Central memory CD4-positive, alpha-beta T cell (primary cell): ENCODE results near the gene AGL.
"Not testable (repeated sequence)": the region's sequence is repeated elsewhere in the genome, so short reads cannot be mapped to it uniquely, and the experiment has no call there.

Experiments
- DNase-seq: peaks from one replicate; pipeline ENCODE4 v3.0.0; 2022

Gene AGL

DNA sequence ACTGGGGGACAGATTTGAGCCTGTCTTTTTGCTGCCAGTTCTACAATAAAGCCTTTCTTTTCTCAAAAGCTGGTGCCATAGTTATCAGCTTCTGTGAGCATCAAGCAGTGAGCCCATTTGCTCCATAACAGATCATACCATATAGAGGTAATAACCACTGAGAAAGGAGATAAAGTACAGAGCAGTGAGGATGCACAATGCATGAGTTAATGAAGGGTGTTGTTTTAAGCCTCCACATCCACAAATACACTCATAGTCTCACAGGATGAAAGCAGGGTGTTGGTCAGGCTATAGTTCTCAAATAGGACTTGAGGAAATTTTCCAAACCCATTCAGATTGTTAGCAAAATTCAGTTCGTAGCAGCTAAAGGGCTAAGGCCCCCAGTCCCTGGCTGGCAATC, 94.0 kb downstream of the AGL start:
- no peak for DNase-seq

DNA sequence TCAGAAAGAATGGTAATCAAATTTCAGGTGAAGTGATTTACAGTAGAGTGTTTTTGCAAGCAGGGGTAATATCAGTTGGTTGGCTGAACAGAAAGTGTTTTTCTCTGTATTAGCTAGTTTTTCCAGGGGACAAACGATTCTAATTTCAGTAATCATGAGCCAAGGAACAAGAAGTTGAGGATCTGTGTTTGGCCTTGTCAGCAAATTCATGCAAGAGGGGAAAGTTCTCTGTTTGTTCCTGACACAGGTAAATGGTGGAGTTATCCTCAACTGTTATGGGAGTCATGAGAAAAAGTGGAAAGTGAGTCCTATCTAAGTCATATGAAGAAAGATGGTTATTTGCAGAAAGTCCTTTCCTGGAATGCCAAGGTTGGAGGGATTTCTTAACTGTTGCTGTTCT, 95.0 kb downstream of the AGL start:
- no peak for DNase-seq

DNA sequence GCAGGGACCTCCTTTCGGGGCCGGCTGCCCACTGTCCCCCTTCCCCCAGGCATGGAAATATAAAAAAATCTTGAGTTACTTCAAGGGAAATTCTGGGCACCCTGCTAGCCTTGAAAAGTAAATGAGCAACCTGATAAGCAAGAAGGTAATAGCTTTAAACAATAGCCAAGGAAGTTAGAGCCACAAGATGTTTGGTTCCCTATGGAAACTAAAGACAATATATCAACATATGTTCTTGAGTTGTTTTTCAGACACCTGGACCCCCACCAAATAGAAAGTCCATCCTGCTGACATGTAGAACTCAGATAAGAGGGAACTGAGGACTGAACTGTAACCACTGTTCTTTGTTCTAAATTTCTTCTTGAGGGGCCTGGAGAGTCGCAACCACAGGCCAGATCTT, 100.3 kb downstream of the AGL start:
- DNase-seq = no peak

DNA sequence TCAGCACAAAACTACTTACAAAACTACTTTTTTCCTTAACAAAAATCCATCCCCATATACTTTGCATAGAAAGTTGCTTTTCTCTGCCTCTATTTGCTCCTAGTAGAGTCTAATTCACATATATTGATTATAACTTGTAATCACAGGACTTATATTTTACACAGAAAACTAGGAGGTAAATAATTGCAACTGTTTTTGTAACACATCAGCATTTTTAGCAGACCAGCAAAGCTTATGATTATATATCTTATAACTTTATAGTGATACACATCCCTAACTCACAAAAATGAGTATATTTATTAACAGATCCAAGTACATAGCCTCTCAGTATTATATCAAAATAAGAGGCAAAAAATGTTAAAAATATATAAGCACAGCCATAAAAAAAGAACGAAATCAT, 102.4 kb downstream of the AGL start:
- no peak for DNase-seq

DNA sequence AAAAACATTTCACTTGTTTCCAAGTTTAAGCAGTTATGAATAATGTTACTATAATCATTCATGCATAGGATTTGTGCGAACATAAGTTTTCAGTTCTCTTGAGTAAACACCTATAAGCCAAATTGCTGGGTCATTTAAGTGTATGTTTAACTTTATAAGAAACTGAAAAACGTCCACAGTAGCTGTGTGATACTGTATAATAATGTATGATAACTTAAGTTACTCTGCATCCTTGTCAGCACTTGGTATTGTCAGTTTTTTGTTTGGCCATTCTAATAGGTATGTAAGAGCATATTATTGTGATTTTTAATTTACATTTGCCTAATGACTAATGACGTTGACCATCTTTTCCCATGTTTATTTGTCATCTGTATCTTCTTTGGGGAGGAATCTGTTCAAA, 105.2 kb downstream of the AGL start:
- no peak for DNase-seq

DNA sequence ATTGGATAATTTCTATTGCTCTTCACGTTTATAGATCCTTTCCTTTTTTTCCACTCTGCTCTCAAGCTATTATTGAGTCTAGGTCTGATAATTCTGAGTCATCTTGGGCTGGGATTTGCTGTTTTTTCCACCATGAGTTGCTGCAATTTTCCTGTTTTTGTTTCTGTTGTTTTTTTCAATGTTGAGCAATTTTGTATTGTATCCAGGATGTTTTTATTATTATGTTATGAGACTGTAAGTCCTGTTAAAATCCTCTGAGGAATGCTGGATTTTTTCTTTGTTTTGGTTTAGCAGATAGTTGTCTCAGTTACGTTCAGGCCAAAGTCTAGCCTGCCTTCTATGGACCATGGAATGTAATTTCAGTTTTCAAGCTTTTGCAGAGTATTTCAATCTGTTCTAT, 106.6 kb downstream of the AGL start:
- no peak for DNase-seq

DNA sequence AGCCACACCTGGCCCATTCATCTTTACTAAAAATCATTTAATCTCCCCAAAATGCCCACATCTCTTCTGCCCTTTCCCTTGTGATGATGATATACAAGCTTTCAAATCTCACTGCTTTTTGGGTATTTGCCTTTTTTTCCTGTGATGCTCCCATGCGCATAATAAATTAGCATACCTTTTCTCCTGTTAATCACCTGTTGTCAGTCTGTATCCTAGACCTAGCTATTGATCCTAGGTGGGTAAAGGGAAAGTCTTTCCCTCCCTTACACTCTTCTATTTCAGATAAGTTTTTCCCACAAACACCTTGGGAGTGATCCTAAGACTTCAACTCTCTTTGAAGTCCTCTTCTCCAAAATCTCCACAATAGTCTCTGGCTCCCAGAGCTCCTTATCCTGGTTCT, 107.7 kb downstream of the AGL start:
- no peak for DNase-seq

DNA sequence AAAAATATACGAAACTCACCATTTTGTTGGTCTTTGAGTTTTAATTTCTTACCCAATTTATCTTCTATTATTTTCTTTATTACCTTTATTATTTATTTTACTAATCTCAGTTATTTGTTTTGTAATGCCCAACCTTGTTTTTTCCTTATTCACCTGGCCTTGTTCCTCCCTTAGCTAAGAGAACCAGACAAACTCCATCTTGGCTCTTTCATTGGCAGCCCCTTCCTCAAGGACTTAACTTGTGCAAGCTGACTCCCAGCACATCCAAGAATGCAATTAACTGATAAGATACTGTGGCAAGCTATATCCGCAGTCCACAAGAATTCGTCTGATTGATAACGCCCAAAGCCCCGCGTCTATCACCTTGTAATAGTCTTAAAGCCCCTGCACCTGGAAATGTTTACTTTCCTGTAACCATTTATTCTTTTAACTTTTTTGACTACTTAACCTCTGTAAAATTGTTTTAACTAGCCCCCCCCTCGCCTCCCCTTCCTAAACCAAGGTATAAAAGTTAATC, 109.1 kb downstream of the AGL start:
- DNase-seq = not testable (repeated sequence)

DNA sequence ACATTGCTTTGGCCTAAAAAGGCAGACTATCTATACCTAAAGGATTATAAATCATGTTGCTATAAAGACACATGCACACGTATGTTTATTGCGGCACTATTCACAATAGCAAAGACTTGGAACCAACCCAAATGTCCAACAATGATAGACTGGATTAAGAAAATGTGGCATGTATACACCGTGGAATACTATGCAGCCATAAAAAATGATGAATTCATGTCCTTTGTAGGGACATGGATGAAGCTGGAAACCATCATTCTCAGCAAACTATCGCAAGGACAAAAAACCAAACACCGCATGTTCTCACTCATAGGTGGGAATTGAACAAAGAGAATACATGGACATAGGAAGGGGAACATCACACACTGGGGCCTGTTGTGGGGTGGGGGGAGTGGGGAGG, 110.1 kb downstream of the AGL start:
- DNase-seq = not testable (repeated sequence)

DNA sequence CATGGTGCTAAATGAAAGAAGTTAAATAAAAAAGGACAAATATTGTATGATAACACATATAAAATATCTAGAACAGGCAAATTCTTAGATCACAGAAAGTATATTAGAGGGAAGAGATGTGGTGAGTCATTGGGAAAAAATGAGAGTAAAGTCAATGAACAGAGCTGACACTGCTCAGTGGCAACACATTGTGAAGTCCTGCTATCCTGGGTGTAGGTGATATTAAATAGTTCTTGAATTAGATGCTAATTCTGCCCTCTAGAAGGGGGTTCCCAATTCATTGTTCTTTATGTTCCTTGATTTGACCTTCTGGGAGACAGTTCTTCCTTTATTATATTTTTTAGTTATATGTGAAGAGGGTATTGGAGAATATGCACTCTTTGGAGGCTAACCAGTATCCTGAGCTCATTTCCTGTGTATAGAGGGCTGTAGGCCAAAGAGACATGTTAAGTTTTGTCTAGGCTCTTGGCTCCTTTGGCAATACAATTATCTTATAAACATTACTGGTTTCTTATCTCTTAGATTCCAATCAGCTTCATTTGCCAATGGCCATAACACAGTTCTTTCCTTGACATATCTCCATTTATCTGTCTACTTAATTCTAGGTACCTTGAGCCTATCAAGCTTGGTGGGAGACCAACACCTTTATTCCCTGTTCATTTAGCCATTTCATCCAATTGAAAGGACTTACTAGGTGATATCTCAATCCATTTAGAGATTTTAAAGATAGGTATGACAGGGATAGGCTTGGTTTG, 113.1 kb downstream of the AGL start:
- DNase-seq = no peak

DNA sequence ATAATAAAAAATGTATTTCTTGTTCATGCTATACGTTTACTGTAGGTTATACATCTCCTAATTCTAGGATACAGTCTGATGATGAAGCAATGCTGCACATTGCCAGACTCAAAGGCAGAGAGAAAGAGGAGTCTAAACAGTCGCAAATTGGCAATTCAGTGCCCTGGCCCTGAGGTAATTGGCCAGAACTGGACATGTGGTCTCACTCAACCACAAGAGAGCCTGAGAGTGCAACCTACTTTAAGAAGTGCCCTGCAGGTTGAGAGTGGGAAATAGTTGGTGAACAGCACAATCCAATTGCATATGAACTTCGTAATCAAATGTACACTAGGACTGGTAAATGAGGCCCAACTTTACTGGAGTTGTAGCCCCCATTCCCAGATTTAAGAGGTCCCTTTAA, 114.6 kb downstream of the AGL start:
- DNase-seq = no peak

DNA sequence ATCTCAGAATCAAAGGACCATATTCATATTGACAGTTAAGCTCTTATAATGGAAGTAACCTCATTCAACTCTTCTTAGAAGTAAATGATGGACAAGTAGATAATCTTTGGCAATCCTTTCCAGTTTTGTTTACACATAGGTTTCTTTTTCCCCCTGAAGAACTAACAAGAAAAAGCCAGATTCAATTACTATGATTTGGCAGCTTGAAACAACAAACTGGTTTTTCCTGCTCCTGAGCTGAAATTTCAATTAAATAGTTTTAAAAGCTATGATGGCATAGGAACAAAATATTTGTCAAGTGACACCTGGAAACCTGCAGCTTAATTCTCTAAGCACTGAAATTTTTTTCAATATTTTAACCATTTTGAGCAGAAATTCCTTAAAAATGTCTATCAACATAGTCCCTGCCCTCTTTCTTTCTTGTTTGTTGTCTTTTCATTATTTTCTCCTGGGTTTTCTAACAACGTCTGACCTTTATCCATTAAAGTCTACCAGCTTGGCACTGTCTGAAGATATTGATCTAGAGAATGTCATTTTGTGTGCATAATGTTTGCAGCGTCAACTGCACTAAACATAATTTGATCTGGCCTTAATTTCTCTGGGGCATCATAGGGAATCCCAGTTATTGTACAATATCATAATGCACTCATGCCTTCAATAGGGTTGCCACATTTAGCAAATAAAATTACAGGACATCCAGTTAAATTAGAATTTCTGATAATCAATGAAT, 115.7 kb downstream of the AGL start:
- no peak for DNase-seq

DNA sequence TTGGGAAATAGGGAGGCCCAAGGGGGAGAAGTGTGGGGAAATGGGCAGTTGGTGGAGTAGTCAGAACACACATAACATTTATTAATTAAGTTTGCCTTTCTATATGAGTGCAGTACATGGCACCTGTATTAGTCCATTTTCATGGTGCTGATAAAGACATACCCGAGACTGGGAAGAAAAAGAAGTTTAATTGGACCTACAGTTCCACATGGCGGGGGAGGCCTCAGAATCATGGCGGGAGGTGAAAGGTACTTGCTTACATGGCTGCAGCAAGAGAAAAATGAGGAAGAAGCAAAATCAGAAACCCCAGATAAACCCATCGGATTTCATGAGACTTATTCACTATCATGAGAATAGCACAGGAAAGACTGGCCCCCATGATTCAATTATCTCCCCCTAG, 118.1 kb downstream of the AGL start:
- DNase-seq = no peak

DNA sequence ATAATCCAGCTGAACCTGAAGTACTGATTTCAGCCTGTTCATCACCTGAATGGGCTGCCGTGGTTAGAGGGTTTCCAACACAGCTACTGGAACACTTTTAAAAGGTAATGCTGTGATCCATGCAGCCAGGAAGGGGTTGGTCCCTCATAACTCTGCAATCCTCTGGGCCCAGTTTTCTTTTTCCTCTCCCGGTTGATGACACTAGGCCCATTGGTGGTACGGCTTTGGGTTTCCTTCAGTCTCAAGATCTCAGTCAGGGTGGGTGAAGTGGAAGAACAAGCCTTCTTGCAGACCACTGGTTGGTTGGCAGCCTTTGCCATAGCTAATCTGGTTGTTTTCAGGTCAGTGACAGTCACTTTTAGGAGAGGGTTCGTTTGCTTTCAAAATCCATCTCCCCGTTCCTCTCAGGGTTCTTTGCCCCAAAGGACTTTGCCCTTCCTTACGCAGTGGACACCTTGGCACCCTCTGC, 119.1 kb downstream of the AGL start:
- no peak for DNase-seq

DNA sequence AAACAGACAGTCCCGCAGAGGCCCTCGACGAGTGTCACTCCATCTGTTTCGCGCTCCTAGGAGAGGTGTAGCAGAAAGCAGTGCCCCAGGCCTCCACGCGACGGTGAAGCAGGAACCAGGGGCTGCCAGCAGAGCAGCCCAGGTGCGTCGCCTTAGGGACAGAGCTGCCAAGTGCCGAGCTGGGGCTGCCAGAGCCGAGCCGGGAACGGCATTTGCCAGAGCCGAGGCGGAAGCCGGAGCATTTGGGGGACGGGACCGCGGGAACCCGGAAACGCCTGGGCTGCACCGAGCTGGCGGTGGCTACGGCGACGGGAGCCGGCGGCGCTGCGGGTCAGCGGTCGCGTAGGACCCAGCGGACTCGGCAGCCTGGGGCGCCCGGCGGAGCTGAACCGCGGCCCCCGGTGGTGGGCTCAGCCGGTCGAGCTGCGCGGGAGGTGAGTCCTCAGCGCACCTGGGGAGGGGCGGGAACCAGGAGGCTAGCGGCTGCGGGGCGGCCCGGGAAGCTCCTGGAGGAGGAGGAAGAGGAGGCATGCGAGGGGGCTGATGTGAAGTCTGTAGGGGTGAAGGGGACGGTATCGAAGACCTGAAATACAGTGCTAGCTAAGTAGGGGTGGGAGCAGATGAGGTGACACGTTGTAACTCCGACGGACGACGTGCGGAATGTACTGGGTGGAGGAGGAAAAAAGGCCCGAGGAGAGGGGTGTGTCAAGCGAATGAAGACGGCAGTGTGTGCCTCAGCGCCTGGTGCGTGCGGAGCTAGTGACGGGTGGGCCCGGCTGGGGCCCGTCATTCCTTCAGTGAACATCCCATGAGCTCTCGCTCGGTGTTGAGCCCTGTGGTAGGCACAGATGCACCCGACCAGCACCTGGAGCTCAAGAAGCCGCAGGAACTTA, 119.8 kb downstream of the AGL start, which contains the start of gene SLC35A3:
Gene SLC35A3, plus strand, starts transcription at position 268 of the 893 bp plus-strand sequence. CDS start 23,559 bp downstream, outside the sequence.
- peak; percentile 76 for DNase-seq

DNA sequence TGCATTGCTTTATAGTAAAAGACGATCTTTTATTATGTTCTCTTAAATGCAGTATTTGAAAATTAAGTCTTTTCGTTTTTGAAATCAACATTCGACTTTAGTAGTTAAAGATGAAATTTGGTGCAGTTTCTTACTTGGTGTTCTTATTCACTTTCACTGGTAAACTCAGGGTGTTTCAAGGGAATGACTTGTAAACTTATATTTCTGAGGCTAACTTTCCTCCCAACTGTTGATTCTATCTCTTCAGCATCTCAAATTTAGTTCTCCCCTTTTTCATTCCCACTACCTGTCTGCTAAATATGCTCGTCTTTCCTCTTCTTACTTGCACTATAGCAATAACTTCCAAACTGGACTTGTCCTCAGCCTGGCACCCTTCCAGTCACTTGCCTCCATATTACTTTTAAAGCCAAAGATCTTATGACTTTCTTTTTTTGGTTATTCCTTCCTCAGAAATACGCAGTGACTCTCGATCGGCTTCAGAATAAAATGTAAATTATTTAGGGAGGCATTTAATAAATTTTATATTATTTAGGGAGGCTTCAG, 120.6 kb downstream of the AGL start:
- no peak for DNase-seq

DNA sequence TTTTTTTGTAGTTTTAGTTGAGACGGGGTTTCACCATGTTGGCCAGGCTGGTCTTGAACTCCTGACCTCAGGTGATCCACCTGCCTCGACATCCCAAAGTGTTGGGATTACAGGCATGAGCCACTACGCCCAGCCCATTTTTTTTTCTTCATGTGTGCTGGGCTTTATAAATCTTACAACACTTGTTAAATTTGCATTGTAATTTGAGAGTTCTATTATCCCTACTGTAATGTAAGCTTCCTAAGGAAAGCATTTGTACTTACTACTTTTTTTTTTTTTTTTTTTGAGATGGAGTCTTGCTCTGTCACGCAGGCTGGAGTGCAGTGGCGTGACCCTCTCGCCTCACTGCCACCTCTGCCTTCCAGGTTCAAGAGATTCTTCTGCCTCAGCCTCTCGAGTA, 121.9 kb downstream of the AGL start:
- not testable (repeated sequence) for DNase-seq
